ENCODE data around the gene PDCD5. TPM values are rescaled to one million over a fixed set of nuclear protein-coding genes. Genes with fewer than 3 reads are reported as not detected.

The PDCD5 gene
- total RNA-seq, 4 donors from 2014 or later = 64.9 to 88.5 (median 79.3) TPM

- H3K27me3 ChIP-seq = no peaks in the 10 kb centered on the region
- no peak overlapping the region for H3K4me3 ChIP-seq
- H3K9me3 ChIP-seq = no peaks in the 10 kb centered on the region
- DNase-seq (ENCODE audit: low spot score in 2 of 2) = no peak
- peaks cover 0 to 75% (median 5%) of the 10 kb centered on the region in 3 donors for H3K36me3 ChIP-seq
- TF ChIP-seq EP300 (IDR thresholded peaks at IDR 0.05) = no peak
- no peak for TF ChIP-seq POLR2A (IDR thresholded peaks at IDR 0.05)
- TF ChIP-seq CTCF (IDR thresholded peaks at IDR 0.05) = no peak
- H3K4me1 ChIP-seq = no peaks in the 10 kb centered on the region
- H3K27ac ChIP-seq = no peak overlapping the region
- 95 to 100% methylated on average over 2 of the region's 2 CpGs for WGBS, 2 donors
Observed at GRCh38 chr19:32594021-32594420, 13.0 kb downstream of the PDCD5 start.

- no peak overlapping the region for H3K4me3 ChIP-seq
- H3K36me3 ChIP-seq = peaks cover 0 to 82% (median 5%) of the 10 kb centered on the region in 3 donors
- no peak overlapping the region for H3K27ac ChIP-seq
- WGBS, 2 donors = 92 to 96% methylated on average over 6 of the region's 6 CpGs
- DNase-seq (ENCODE audit: low spot score in 2 of 2) = no peak
- no peaks in the 10 kb centered on the region for H3K27me3 ChIP-seq
- TF ChIP-seq CTCF (IDR thresholded peaks at IDR 0.05) = no peak
- TF ChIP-seq EP300 (IDR thresholded peaks at IDR 0.05) = no peak
- TF ChIP-seq POLR2A (IDR thresholded peaks at IDR 0.05) = no peak
- no peaks in the 10 kb centered on the region for H3K9me3 ChIP-seq
- no peaks in the 10 kb centered on the region for H3K4me1 ChIP-seq
Observed at GRCh38 chr19:32595491-32595890, 14.5 kb downstream of the PDCD5 start.

GRCh38 chr19:32598022-32598421 lies 17.0 kb downstream of the PDCD5 start:
- Histone ChIP-seq H3K4me3 (no peak overlapping the region), H3K27ac (no peak overlapping the region), H3K9me3 (no peaks in the 10 kb centered on the region), H3K27me3 (no peaks in the 10 kb centered on the region), H3K4me1 (no peaks in the 10 kb centered on the region), H3K36me3 (peaks cover 3 to 91% (median 5%) of the 10 kb centered on the region in 3 donors)
- 86 to 90% methylated on average over 11 of the region's 11 CpGs for WGBS, 2 donors
- no peak for DNase-seq (ENCODE audit: low spot score in 2 of 2)
- TF ChIP-seq EP300 (IDR thresholded peaks at IDR 0.05) (no peak), CTCF (IDR thresholded peaks at IDR 0.05) (no peak), POLR2A (IDR thresholded peaks at IDR 0.05) (no peak)

GRCh38 chr19:32599258-32599657 lies 18.3 kb downstream of the PDCD5 start:
- H3K27me3 ChIP-seq = no peaks in the 10 kb centered on the region
- H3K4me1 ChIP-seq = no peaks in the 10 kb centered on the region
- DNase-seq (ENCODE audit: low spot score in 2 of 2) = no peak
- 92 to 95% methylated on average over 6 of the region's 6 CpGs for WGBS, 2 donors
- no peak overlapping the region for H3K27ac ChIP-seq
- H3K4me3 ChIP-seq = no peak overlapping the region
- H3K36me3 ChIP-seq = peaks cover 5 to 91% (median 15%) of the 10 kb centered on the region in 3 donors
- H3K9me3 ChIP-seq = no peaks in the 10 kb centered on the region
- TF ChIP-seq POLR2A (IDR thresholded peaks at IDR 0.05) (no peak), EP300 (IDR thresholded peaks at IDR 0.05) (no peak), CTCF (IDR thresholded peaks at IDR 0.05) (no peak)

- DNase-seq (ENCODE audit: low spot score in 2 of 2) = no peak
- H3K27me3 ChIP-seq = no peaks in the 10 kb centered on the region
- H3K9me3 ChIP-seq = no peaks in the 10 kb centered on the region
- H3K36me3 ChIP-seq = peaks cover 5 to 91% (median 15%) of the 10 kb centered on the region in 3 donors
- TF ChIP-seq EP300 (IDR thresholded peaks at IDR 0.05) (no peak), CTCF (IDR thresholded peaks at IDR 0.05) (peak; percentile 65 to 82 (median 69)), POLR2A (IDR thresholded peaks at IDR 0.05) (no peak)
- 6 to 11% methylated on average over 2 of the region's 2 CpGs for WGBS, 2 donors
- no peak overlapping the region for H3K4me3 ChIP-seq
- H3K4me1 ChIP-seq = no peaks in the 10 kb centered on the region
- no peak overlapping the region for H3K27ac ChIP-seq
Observed at GRCh38 chr19:32599736-32600157, 18.8 kb downstream of the PDCD5 start.

Measured in tibial nerve (tissue), 4 donors.